GM18502 (cell line): ENCODE measurements around the gene AHRR.
"Not testable (repeated sequence)": the region's sequence is repeated elsewhere in the genome, so short reads cannot be mapped to it uniquely, and the experiment has no call there.

Source experiments
- ATAC-seq: cut with Tn5 transposase; IDR thresholded peaks from one replicate; pipeline ENCODE4 v1.9.1; 2021; ENCODE audit warnings: mild to moderate bottlenecking; ENCODE audit not compliant: unreplicated experiment, poor library complexity

The AHRR gene

DNA sequence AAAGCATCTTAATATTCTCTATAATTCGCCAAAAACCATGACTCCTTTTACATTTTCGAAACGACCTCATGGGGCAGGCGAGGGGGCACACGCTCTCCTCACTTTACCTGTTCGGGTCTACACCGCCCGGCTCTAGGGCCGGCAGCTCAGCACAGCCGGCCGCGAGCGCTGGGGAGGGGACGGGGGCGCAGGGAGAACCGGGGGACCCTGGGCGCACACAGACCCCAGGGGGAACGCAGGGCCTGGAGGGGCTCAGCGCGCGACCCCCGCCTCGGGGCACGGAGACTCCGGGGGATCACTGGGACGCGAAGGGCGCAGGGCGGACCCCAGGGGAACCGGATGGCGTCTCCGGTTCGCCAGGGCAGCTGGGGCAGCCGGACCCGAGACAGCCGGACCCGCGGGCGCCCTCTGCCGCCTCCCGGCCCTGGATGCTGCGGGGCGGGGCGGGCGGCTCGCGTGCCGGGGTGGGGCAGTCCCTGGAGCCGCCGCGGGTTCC, at the start of gene AHRR:
AHRR (plus strand) TSS at position 485 of the 496 bp plus-strand sequence. CDS start 22,189 bp downstream, outside the sequence.
- peak; percentile 48 for ATAC-seq

- ATAC-seq = not testable (repeated sequence)
Observed at GRCh38 chr5:271828-272167, 49.7 kb upstream of the AHRR start.

DNA sequence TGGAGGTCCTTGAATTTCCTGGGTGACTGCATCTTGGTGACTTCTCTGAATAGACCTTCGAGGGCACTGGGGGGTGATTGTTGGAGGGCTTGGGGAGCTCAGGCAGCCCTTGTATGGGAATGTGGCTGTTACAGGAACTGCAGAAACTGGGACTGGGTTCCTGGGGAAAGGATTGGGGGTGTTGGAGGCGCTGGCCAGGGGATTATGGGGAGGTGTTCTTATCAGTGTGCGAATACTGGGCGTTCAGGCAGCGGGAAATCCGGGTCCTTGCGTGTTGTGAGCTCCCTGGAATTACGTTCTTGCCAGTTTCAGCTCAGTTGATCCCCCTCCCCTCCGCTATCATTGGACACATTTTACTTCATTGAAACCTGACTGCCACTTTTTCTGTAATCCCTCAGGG, 48.4 kb upstream of the AHRR start:
- not testable (repeated sequence) for ATAC-seq

DNA sequence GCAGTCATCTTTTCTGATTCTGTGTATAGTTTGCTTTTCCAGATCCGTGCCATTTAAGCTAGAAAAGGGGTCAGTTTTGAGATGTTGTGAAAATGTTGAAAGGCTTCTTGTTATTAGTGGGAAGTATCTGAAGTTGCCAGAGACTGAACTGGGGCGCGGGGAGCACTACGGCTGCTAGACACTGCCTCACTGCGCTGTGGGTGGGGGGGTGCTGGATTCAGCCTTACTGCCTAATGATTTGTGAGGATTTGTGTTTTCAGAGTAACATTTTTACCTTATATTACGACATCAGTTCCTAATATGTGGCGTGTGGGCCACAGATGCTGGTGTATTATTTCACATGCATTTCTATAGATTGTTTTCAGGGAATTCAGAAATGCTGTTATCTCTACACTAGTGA, 48.0 kb upstream of the AHRR start:
- ATAC-seq = not testable (repeated sequence)

DNA sequence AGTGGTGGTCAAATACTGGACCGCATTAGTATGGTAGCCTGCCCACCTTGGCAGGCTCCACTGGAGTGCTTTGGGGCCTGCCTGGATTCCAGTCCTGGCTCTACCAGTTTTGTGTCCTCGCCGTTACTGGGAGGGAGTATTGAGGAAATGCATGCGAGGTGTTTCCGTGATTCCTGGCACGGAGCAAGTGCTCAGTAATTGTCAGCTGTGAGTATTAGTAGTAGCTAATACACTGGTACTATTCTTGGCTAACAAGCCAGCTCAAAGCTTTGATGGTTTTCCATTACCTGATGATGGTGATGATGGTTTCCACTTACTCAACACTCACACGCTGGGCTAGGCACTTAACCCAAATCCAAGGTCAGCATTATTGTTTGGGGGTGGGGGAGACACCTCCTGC, 47.2 kb upstream of the AHRR start:
- ATAC-seq = not testable (repeated sequence)

DNA sequence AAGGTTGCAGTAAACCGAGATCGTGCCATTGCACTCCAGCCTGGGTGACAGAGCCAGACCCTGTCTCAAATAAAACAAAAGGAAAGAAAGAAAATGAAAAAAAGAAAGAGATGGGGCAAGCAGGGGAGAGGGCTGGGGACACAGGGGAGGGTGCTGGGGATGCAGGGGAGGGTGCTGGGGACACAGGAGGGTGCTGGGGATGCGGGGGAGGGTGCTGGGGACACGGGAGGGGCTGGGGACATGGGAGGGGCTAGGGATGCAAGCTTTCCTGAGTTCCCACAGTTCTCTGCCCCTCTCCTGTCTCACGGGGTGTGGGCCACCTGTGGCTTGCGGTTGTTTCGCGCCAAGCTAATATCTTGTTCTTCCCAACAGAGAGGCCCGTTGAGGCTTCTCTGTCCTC, 42.9 kb upstream of the AHRR start:
- no peak for ATAC-seq

- not testable (repeated sequence) for ATAC-seq
Observed at GRCh38 chr5:279051-279665, 42.4 kb upstream of the AHRR start.

DNA sequence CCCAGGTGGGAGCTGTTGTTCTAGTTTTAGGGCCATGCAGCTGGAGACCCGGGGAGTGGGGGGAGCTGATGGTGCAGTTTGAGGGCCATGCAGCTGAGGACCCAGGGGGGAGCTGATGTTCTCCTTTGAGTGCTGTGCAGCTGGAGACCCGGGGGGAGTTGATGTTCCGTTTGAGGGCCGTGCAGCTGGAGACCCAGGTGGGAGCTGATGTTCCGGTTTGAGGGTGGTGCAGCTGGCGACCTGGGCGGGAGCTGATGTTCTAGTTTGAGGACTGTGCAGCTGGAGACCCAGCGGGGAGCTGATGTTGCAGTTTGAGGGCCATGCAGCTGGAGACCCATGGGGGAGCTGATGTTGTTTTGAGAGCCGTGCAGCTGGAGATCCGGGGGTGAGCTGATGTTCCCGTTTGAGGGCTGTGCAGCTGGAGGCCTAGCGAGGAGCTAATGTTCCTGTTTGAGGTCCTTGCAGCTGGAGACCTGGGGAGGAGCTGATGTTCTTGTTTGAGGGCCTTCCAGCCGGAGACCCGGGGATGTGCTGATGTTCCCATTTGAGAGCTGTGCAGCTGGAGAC, 35.4 kb upstream of the AHRR start:
- no peak for ATAC-seq

- ATAC-seq = not testable (repeated sequence)
Observed at GRCh38 chr5:290200-290599, 31.3 kb upstream of the AHRR start.

DNA sequence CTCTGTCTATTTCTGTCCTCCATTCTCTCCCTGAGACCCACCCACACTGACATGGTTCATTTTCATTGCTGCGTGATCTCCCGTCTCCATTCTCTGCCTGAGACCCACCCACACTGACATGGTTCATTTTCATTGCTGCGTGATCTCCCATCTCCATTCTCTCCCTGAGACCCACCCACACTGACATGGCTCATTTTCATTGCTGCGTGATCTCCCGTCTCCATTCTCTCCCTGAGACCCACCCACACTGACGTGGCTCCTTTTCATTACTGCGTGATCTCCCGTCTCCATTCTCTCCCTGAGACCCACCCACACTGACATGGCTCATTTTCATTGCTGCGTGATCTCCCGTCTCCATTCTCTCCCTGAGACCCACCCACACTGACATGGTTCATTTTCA, 30.2 kb upstream of the AHRR start:
- not testable (repeated sequence) for ATAC-seq

GRCh38 chr5:294788-295187, 26.7 kb upstream of the AHRR start:
- not testable (repeated sequence) for ATAC-seq

GRCh38 chr5:296207-296606, 25.3 kb upstream of the AHRR start:
- ATAC-seq = not testable (repeated sequence)

- ATAC-seq = not testable (repeated sequence)
Observed at GRCh38 chr5:296954-297353, 24.6 kb upstream of the AHRR start.

- ATAC-seq = not testable (repeated sequence)
Observed at GRCh38 chr5:297448-297847, 24.1 kb upstream of the AHRR start.

DNA sequence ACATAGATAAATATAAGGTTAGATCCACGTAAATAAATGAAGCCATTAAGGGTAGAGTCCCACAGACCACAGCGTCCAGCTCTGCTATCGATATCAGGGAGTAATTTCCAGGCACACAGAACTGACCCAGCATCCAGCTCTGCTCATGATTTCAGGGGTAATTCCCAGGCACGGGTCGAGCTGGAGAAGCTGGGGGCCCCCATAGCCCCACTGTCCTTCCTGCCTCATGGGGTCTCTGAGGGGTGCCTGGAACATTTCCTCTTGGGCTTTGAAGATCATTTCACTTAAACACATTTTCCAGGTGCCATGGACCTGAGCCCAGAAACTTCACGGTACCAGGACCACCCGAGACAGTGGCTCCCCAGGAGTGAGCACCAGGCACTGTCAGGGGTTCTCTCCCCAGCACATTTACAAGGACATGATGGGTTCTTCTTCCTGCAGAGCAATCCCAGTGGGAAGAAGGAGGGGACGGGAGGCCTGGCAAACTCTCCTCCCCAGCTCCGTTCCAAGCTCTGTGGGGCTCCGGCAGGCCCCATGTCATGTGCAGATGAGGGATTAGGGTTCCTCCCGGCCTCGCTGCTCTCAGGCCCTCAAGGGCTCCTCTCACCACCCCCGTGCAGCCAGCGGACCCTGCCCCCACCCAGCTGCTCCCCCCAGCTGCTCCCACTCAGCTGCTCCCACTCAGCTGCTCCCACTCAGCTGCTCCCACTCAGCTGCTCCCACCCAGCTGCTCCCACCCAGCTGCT, 23.4 kb upstream of the AHRR start:
- not testable (repeated sequence) for ATAC-seq

DNA sequence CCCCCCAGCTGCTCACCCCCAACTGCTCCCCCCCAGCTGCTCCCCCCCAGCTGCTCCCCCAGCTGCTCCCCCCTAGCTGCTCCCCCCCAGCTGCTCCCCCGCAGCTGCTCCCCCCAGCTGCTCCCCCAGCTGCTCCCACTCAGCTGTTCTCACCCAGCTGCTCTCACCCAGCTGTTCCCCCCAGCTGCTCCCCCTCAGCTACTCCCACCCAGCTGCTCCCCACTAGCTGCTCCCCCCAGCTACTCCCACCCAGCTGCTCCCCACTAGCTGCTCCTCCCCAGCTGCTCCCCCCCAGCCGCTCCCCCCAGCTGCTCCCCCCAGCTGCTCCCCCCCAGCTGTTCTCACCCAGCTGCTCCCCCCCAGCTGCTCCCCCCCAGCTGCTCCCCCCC, 22.8 kb upstream of the AHRR start:
- ATAC-seq = no peak

GRCh38 chr5:299921-300320, 21.6 kb upstream of the AHRR start:
- ATAC-seq = not testable (repeated sequence)

GRCh38 chr5:300691-301435, 20.7 kb upstream of the AHRR start:
- ATAC-seq = not testable (repeated sequence)

DNA sequence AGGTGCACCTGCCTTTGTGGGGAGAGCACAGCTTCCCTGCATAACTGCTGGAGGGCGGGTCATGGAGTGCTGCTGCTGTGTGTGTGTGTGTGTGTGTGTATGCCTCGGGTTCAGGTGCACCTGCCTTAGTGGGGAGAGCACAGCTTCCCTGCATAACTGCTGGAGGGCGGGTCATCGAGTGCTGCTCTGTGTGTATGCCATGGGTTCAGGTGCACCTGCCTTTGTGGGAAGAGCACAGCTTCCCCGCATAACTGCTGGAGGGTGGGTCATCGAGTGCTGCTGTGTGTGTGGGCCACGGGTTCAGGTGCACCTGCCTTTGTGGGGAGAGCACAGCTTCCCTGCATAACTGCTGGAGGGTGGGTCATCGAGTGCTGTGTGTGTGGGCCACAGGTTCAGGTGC, 19.1 kb upstream of the AHRR start:
- not testable (repeated sequence) for ATAC-seq

DNA sequence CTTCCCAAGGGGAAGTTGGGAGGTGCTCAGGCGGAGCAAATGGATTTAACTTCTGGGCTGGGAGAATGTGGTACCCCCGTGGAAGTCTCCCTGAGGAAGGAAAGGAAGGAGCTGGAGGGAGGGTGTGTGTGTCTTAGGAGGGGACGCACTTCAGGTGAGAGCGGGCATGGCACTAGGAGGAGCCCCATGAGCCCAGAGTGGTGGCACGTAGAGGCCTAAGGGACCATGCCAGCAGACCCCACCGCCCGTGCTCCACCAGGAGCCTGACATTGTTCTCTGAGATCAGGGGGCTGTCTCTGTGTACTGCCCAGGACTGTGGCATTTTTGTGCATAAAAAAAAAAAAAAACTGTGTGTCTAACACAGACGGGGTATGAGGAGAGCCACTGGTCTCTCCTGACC, 18.5 kb upstream of the AHRR start:
- no peak for ATAC-seq

- not testable (repeated sequence) for ATAC-seq
Observed at GRCh38 chr5:303741-304140, 17.8 kb upstream of the AHRR start.
